Ureter (tissue), 1 donor: ENCODE data around the gene KDM6B. TPM values are rescaled to one million over a fixed set of nuclear protein-coding genes. Genes with fewer than 3 reads are reported as not detected.

Experiments used
- DNase-seq: peaks from one replicate; pipeline ENCODE4 v3.0.0-alpha.2; 2020; ENCODE audit warnings: low spot score
- total RNA-seq: library from RNA; stranded (reverse); gene quantifications from one replicate; pipeline ENCODE4 v1.2.4, GENCODE V29; 2023
- donor health status: DM: yes; HTN: yes; CAD: no.

The KDM6B gene
- total RNA-seq, 1 donor from 2014 or later: 31.8 TPM

- no peak for DNase-seq
These were observed 10.4 kb upstream of the KDM6B start for GRCh38 chr17:7823581-7824001.

GRCh38 chr17:7824021-7824924 is 9.7 kb upstream of the KDM6B start:
- no peak for DNase-seq

DNA sequence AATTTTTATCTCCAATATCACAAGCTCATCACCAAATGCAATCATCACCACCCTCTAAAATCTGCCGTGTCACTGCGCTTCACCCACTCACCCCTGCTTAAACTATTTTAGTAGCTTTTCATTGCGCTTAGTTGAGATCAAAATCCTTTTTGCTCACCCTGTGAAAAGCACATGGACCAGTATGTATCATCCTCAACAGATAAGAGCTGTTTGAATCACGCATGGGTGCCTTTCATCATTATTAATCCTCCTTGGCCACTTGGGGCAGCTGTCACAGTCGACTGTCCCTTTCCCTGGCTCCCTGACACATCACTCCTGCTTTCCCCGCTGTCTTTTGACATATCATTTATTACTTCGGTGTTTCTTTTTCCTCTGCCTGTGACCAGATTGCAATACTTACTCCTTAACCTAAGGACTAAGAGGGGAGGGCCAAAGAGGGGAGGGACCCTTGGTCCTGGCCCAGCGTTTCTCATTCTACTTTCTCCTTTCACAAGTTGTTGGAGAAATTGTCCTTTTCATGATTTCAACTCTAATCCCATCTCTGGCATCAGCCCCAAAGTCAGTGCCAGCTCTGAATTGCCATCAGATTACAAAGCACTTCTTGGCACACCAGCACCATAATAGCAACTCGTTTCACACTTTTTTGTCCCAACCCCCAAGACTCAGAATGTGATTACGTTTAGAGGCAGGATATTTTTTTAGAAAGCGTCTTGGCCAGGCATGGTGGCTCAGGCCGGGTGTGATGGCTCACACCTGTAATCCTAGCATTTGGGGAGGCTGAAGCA is 8.6 kb upstream of the KDM6B start:
- no peak for DNase-seq

DNA sequence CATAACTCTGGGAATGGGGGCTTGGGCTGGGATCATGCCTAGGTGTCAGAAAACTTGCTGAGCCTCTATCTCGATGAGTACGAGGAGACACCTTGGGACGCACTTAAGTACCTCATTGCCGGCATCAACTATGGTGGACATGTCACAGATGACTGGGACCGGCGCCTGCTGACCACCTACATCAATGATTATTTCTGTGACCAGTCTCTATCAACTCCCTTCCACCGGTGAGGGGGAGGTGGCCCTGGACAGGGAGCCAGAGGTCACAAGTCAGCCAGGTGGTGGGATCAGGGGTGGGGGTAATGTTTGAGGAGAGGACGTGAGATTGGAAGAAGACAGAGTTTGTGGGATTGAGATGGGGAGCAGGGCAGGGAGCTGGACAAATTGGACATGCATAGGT is 3.4 kb upstream of the KDM6B start:
- no peak for DNase-seq

DNA sequence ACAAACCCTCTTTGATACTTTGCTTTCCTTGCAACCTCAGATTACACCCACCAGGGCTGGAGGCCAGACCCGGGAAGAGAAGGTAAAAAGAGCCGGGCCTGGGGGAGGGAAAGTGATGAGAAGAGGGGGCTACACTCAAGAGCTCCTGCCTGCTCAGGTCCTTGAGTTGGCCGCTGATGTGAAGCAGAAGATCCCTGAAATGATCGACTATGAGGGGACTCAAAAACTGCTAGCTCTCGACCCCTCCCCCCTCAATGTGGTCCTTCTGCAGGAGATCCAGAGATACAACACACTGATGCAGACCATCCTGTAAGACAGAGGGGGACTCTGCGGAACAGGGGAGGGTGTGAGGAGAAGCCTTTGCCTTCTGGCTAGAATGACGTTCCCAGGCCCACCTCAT is 2.8 kb upstream of the KDM6B start:
- no peak for DNase-seq

DNA sequence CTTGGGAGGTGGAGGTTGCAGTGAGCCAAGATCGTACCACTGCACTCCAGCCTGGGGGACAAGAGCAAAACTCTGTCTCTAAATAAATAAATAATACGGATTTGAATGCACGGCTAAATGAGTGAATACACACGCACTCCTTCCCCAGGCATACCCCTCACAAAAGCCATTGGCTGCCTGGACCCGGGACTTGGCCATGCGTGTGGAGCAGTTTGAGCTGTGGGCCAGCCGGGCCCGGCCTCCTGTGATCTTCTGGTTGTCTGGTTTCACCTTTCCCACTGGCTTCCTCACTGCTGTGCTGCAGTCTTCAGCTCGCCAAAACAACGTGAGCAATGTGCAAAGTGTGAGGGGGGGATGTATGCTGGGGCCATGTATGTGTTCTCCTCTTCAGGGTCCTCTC is 1.6 kb upstream of the KDM6B start:
- DNase-seq: no peak

DNA sequence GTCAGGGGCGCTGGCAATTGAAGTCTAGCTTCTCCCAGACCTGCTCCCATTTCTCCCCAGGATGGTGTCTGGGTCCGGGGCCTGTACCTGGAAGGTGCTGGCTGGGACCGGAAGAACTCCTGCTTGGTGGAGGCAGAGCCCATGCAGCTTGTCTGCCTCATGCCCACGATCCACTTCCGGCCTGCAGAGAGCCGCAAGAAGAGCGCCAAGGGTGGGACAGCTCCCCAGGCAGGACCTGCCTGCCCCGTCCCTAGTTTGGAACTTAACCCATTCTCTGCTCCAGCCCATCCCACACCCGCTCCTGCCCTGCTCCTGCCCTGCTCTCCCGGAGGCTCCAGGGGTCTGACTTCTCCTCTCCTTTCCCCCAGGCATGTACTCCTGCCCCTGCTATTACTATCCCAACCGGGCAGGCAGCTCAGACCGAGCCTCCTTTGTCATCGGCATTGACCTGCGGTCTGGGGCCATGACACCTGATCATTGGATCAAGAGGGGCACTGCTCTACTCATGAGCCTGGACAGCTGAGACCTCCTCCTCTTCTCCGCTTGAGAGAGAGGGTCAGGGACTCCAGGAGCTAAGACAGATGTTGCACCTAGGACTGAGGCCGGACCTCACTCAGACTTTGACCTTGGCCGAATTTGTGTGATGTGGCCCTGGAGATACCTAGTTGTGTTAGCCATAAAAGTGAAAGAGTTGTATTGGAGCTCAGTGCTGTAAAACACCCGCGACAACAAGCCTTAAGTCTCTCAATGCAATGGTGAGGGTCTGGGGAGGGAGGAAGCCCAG is 814 bp upstream of the KDM6B start:
- no peak for DNase-seq

DNA sequence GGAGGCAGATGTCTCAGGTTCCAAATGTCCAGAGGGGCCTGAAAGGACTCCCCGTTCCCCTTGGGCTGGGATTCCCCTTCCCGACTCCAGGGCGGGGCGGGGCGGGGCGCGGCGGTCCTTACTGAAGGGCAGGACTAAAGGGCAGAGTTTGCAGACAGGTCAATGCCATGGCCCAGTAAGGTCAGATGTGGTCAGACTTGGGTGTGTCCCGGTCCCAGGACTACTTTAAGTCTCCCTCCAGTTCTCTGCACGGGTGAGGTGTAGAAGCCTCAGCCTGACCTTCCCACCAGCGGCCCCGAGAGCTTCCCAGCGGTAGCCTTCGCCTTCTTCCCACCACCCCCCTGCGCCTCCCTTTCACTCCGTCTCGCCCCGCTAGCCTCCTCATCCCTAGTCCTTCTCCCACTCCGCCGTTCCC is 532 bp downstream of the KDM6B start:
- no peak for DNase-seq

DNA sequence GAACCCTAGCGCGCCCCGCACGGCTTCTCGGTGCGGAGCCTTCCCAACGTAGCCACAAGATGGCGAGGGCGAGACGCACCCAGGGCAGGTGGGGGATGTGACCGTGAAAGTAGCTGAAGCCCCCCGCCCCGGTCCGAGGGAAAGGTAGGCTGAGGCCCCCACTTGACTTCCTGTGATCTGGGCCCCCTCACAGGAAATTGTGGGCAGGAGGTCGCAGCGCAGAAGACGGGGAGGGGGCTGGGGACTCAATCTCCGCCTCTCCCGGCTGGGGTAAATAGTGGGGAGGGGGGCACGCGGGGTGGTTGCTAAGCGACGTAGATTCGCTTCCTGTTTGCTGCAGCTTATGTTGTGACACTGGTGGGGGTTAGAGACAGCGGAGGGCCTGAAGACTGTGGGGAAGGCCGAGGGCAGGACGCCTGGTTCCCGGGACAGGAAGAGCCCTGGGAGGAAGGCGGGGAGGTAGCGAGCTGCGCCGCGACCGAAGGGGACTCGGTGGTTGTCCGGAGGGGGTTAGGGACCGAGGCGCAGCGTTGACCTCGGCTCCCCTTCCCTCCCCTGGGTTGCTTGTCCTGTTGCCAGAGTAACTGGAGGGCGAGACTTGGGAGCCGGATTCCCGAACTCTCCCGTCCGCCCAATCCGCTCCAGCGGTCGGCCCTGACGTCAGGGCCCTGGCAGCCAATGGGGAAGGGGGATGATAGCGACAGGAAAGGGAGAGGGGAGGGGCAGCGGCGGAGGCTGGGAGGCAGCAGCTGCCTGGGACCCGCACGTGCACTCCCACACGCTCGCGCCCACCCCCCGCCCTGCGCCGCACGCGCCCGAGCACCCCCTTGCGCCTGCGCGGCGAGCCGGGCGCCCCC is 1.2 kb downstream of the KDM6B start:
- DNase-seq: peak; percentile 98

- no peak for DNase-seq
These were observed 2.0 kb downstream of the KDM6B start for GRCh38 chr17:7835814-7836595.

GRCh38 chr17:7836596-7837407 is 2.8 kb downstream of the KDM6B start:
- DNase-seq: peak; percentile 93

DNA sequence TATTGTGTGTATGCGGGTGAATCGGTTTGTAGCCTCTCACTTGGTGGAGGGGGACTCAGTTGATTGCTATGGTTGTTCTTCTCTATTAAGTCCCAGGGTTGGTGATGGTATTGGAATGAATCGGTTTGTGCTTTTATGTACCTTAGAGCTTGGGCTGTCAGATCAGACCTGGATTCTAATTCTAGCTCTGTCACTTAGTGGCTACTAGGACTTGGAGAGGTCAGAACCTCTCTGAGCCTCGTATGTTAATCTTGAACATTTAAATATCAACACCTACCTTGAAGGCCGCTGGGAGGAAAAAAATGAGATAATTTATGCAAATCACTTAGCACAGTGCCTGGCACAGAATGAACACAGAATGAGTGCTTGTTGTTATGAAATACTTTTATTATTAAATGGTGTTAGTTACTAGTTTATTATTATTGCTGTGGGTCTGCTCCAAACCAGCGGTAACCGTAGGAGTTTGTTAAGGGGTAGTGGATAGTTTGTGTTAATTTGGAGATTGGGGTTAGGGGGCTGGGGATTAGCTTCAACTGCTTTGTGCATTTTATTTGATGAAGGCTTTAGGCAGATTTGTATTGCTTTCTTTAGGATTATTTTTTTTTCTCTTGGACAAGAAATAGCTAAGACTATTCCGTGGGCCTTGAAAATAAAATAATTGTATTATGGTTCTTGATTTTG is 3.5 kb downstream of the KDM6B start:
- DNase-seq: no peak

DNA sequence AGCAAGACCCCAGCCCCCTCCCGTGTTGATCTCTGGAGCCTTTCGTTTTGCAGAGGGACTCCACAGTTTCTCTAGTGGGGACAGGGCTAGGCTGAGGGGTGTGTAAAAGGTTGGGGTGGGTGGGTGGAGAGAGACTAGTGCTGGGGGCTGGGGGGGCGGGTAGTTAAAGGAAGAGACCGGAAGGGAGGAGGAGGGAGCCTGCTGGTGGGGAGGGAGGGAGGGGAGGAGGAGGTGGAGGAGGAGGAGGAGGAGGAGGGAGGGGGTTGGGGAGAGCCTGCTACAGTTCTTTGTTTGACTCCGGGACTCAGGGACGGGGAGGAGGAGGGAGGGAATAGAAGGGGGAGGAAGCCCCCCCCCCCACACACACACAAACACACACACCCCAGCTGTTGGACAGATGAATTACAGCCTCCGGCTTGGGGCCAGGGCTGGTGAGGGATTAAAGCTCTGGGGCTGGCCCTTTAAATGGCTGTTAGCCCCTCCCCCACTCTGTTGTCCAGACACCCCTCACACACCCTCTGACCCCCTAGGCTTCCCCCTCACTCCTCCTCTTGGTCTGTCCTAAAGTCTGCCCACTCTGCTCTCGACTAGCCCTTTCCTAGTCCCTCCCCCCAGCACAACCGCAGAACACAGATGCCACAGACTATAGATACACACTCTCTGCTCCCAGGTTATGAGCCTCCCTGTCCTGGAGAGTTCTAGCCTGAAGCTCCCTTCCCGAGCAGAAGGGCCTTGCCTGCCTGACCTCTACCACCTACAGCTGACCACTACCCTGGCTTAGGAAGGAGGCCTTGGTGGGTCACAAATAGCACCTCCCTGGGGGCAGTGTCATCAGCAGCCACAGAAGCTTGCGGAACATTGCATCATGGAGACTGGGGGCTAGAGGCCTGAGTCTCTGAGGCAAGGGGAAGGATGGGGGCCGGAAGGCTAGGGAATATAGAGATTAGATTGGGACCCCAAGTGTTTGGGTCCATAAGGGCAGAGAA is 4.4 kb downstream of the KDM6B start:
- DNase-seq: no peak

DNA sequence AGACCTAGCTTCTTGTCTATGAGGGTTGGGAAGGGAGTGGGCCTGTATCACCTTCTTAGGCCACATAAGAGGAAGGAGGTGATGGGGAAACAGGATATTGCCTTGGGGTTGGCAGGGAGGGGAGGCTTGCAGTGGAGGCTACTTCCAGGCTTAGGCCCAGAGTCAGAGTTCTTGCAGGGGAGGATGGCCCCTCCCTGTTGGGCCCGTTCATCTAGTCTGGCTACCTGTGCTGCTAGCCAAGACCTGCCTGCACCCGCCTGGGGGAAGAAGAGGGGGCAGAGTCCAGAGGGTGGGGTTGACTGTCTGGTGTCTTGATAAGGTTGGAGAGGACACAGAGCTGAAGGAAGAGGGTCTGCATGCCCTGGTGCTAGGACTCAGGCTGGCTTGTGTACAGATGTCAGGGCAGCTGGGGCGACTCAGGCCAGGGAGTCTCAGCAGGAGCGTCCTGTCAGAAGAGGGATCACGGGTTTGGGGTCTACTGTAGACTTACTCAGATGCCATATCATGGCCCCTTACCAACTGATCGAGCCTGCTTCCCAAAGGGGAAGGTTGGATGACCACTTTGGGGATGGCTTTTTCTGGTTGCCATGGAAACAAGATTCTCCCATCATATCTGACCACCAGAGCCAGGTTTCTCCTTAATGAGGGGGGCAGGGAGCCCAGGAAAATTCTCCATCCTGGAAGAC is 5.3 kb downstream of the KDM6B start:
- DNase-seq: no peak

GRCh38 chr17:7839876-7840261 is 5.9 kb downstream of the KDM6B start:
- no peak for DNase-seq

DNA sequence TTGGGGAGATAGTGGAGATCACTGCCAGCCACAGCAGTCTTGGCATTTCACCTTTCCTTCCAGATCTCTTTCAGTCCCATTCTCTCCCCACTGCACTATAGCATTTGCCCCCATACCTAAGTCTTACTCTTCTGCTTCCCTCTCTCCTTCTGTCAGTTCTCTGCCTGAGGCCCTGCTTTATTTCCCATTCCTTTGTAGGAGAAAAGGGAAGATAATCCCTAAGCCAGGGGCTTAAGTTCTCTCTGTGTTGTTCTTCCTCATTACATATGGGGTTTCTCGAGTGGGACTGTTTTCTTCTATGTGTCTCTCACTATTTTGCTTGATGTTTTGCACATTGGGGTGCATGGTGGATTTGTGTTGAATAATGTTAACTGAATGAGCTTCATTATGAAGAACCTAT is 6.4 kb downstream of the KDM6B start:
- DNase-seq: no peak

DNA sequence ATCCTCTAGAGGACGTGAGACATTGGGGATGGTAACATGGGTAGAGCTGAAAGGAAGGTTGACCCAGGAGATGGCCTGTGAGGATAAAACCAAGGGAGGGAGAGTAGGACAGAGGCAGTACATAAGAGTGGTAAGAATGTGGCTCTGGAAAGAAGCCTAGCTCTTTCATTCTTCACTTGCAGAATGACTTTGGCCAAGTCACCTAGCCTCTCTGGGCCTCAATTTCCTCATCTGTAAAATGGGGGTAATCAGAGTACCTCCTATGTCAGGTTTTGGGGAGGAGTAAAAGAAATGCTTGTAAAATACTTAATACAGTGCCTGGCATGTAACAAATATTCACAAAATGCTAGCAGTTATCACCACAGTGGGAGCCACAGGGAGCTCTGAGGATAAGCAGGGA is 6.9 kb downstream of the KDM6B start:
- DNase-seq: no peak
